MM.1S (cell line): ENCODE measurements around the gene AGBL4.

ENCODE experiments used
- DNase-seq: peaks from one replicate; pipeline ENCODE4 v3.0.0-alpha.2; 2015
- H2AFZ ChIP-seq: fragments of 300-600 bp; sonication (generic); 2 replicates; pipeline ENCODE4 v1.6.0; 2016; ENCODE audit warnings: antibody characterized with exemption, low read length
- H3F3A ChIP-seq: fragments of 300-600 bp; sonication (generic); 2 replicates; pipeline ENCODE4 v1.6.1; 2016; ENCODE audit warnings: mild to moderate bottlenecking, antibody characterized with exemption, low read length, moderate library complexity, mixed read lengths; ENCODE audit not compliant: insufficient read depth
- H3K27ac ChIP-seq: fragments of 300-600 bp; sonication (generic); 2 replicates; pipeline ENCODE4 v1.5.1; 2016; ENCODE audit warnings: mild to moderate bottlenecking, low read length
- H3K27me3 ChIP-seq: fragments of 300-600 bp; sonication (generic); replicated peaks from 2 replicates; pipeline ENCODE4 v1.6.0; 2016; ENCODE audit warnings: low read length; ENCODE audit not compliant: insufficient read depth
- H3K36me3 ChIP-seq: fragments of 300-600 bp; sonication (generic); replicated peaks from 2 replicates; pipeline ENCODE4 v1.6.1; 2016; ENCODE audit warnings: mild to moderate bottlenecking, low read length, mixed read lengths; ENCODE audit not compliant: insufficient read depth
- H3K4me1 ChIP-seq: fragments of 300-600 bp; sonication (generic); 2 replicates; pipeline ENCODE4 v1.6.1; 2016; ENCODE audit warnings: low read length, mixed read lengths
- H3K4me2 ChIP-seq: fragments of 300-600 bp; sonication (generic); 2 replicates; pipeline ENCODE4 v1.6.0; 2016; ENCODE audit warnings: low read depth, low read length
- H3K4me3 ChIP-seq: fragments of 300-600 bp; sonication (generic); 2 replicates; pipeline ENCODE4 v1.5.1; 2016; ENCODE audit warnings: low read length, mixed read lengths
- H3K79me2 ChIP-seq: fragments of 300-600 bp; sonication (generic); 2 replicates; pipeline ENCODE4 v1.6.1; 2016; ENCODE audit warnings: mixed run types, low read length, mixed read lengths
- H3K9ac ChIP-seq: fragments of 300-600 bp; sonication (generic); 2 replicates; pipeline ENCODE4 v1.6.1; 2016; ENCODE audit warnings: low read length, mixed read lengths
- H3K9me2 ChIP-seq: fragments of 300-600 bp; sonication (generic); replicated peaks from 2 replicates; pipeline ENCODE4 v1.6.1; 2016; ENCODE audit warnings: mild to moderate bottlenecking, low read length, mixed read lengths; ENCODE audit not compliant: insufficient read depth
- H3K9me3 ChIP-seq: fragments of 300-600 bp; sonication (generic); replicated peaks from 2 replicates; pipeline ENCODE4 v1.6.1; 2016; ENCODE audit warnings: mild to moderate bottlenecking, low read length, mixed read lengths; ENCODE audit not compliant: insufficient read depth
- H4K20me1 ChIP-seq: fragments of 300-600 bp; sonication (generic); 2 replicates; pipeline ENCODE4 v1.6.1; 2016; ENCODE audit warnings: mild to moderate bottlenecking, low read length, moderate library complexity, mixed read lengths; ENCODE audit not compliant: insufficient read depth
- EZH2 ChIP-seq: fragments of 300-600 bp; sonication (generic); optimal IDR thresholded peaks from 2 replicates; pipeline ENCODE3; 2017; ENCODE audit warnings: low read depth, mild to moderate bottlenecking, antibody characterized with exemption, low read length, mixed read lengths
- EZH2phosphoT487 ChIP-seq: fragments of 300-600 bp; sonication (generic); IDR thresholded peaks from 2 replicates; pipeline ENCODE4 v1.6.1; 2018; ENCODE audit warnings: antibody characterized with exemption, low read length
- TF ChIP-seq, protein P1 (sequence below): fragments of 300-600 bp; sonication (generic); IDR thresholded peaks from 2 replicates; pipeline ENCODE4 v1.5.1; 2016; ENCODE audit warnings: antibody characterized with exemption, low read length, mixed read lengths

AGBL4 gene

DNA sequence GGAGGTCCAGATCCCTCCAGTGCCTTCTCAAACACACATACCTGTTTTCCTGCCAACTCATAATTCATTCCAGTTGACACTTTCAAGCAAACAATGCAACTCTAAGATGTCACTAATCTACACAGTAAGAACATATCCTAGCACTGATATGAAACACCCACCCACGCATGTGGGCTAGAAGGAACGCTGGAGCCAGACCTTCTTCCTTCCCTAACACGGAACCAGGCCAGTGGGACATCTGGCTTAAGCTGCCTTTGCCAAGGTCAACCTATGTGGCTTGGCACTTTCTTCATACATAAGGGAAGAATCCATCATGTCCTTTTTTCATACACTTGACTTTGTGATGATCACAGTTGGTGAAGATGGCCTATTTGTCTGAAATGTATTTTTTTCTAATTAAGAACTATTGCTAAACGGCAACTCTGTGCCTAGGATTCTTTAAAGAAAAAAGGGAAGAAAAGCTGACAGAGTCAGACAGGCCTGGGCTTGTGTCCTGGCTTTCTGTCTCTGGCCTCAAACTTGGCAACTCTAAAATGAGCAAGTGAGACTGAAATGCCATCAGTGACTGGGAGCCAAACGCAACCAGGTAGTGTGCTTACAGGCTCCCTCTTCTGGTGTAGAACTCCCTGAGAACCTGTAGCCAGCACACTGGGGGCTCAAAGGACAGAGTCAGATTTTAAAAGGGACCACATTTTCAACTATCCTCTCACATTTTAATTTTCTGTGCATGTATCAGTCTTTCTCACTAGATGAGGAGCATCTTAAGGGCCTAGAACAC, 1154.4 kb downstream of the AGBL4 start:
- no peaks in the 10 kb centered on the region for H3K4me1 ChIP-seq
- no peaks in the 10 kb centered on the region for H3F3A ChIP-seq
- H2AFZ ChIP-seq = no peak overlapping the region
- TF ChIP-seq EZH2phosphoT487 = no peak
- TF ChIP-seq, protein P1, sequence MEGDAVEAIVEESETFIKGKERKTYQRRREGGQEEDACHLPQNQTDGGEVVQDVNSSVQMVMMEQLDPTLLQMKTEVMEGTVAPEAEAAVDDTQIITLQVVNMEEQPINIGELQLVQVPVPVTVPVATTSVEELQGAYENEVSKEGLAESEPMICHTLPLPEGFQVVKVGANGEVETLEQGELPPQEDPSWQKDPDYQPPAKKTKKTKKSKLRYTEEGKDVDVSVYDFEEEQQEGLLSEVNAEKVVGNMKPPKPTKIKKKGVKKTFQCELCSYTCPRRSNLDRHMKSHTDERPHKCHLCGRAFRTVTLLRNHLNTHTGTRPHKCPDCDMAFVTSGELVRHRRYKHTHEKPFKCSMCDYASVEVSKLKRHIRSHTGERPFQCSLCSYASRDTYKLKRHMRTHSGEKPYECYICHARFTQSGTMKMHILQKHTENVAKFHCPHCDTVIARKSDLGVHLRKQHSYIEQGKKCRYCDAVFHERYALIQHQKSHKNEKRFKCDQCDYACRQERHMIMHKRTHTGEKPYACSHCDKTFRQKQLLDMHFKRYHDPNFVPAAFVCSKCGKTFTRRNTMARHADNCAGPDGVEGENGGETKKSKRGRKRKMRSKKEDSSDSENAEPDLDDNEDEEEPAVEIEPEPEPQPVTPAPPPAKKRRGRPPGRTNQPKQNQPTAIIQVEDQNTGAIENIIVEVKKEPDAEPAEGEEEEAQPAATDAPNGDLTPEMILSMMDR = no peak
- TF ChIP-seq EZH2 = no peak
- DNase-seq = no peak
- no peaks in the 10 kb centered on the region for H3K79me2 ChIP-seq
- no peak overlapping the region for H3K9ac ChIP-seq
- H3K27me3 ChIP-seq = no peaks in the 10 kb centered on the region
- H3K9me2 ChIP-seq = no peaks in the 10 kb centered on the region
- no peak overlapping the region for H3K4me2 ChIP-seq
- H3K9me3 ChIP-seq = no peaks in the 10 kb centered on the region
- H3K36me3 ChIP-seq = no peaks in the 10 kb centered on the region
- H3K27ac ChIP-seq = no peak overlapping the region
- H4K20me1 ChIP-seq = no peaks in the 10 kb centered on the region
- H3K4me3 ChIP-seq = no peak overlapping the region

- Histone ChIP-seq H3K9me2 (no peaks in the 10 kb centered on the region), H3K79me2 (no peaks in the 10 kb centered on the region), H2AFZ (no peak overlapping the region), H3K9ac (no peak overlapping the region), H3K36me3 (no peaks in the 10 kb centered on the region), H3K4me3 (no peak overlapping the region), H3F3A (no peaks in the 10 kb centered on the region), H3K27ac (no peak overlapping the region), H3K27me3 (no peaks in the 10 kb centered on the region), H3K4me2 (no peak overlapping the region), H3K4me1 (no peaks in the 10 kb centered on the region), H3K9me3 (no peaks in the 10 kb centered on the region), H4K20me1 (no peaks in the 10 kb centered on the region)
- no peak for DNase-seq
- TF ChIP-seq, protein P1 = no peak
- TF ChIP-seq EZH2 (no peak), EZH2phosphoT487 (no peak)
Measured at GRCh38 chr1:48864913-48865312, 1158.8 kb downstream of the AGBL4 start.

- H3K9me2 ChIP-seq = no peaks in the 10 kb centered on the region
- H3K79me2 ChIP-seq = no peaks in the 10 kb centered on the region
- TF ChIP-seq EZH2phosphoT487 (no peak), EZH2 (no peak)
- TF ChIP-seq, protein P1 = no peak
- no peak overlapping the region for H3K4me3 ChIP-seq
- no peak overlapping the region for H3K27ac ChIP-seq
- no peaks in the 10 kb centered on the region for H3K4me1 ChIP-seq
- no peaks in the 10 kb centered on the region for H3K27me3 ChIP-seq
- no peaks in the 10 kb centered on the region for H3K36me3 ChIP-seq
- no peak overlapping the region for H3K4me2 ChIP-seq
- no peaks in the 10 kb centered on the region for H4K20me1 ChIP-seq
- DNase-seq = no peak
- no peaks in the 10 kb centered on the region for H3F3A ChIP-seq
- H3K9ac ChIP-seq = no peak overlapping the region
- no peaks in the 10 kb centered on the region for H3K9me3 ChIP-seq
- H2AFZ ChIP-seq = no peak overlapping the region
Measured at GRCh38 chr1:48859456-48859855, 1164.3 kb downstream of the AGBL4 start.
